GM19351 (cell line): ENCODE measurements around the gene GRIK1.
"Not testable (repeated sequence)": the region's sequence is repeated elsewhere in the genome, so short reads cannot be mapped to it uniquely, and the experiment has no call there.

Experiments used
- ATAC-seq: cut with Tn5 transposase; IDR thresholded peaks from one replicate; pipeline ENCODE4 v1.9.1; 2021; ENCODE audit warnings: mild to moderate bottlenecking, moderate library complexity; ENCODE audit not compliant: unreplicated experiment

The GRIK1 gene

DNA sequence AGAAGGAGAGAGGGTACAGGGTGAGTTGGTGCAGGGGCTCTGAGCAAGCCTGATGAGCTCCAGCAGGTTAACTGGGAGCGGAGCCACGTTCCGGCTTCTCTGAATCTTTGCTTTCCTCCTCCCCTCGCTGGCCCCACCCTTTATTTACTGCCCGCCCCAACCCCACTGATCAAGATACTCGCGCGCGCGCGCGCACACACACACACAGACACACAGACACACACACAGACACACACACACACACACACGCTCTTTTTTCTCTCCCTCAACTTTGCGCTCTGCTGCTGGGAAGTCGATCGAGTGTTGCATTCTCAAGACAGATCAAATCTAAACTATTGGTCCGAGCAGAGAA lies at the start of gene GRIK1:
Gene GRIK1, minus strand, starts transcription at position 73 of the 352 bp plus-strand sequence.
- ATAC-seq, result no peak

DNA sequence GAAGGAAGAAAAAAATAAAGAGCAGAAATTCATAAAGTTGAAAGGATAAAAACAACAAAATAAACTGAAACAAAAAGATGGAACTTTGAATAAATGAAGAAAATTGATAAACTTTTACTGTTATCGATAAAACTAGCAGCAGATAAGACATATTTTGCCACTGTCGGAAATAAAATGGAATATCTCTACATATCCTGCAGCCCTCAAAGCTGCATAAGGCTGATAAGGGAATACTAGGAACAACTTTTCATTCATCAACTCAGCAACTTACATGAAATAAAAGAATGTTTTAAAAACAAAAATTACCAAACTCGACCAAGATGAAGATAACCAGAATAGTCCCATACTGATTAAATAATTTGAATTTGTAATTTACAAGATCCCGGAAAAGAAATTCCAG lies 48.0 kb upstream of the GRIK1 start:
- ATAC-seq, result no peak

DNA sequence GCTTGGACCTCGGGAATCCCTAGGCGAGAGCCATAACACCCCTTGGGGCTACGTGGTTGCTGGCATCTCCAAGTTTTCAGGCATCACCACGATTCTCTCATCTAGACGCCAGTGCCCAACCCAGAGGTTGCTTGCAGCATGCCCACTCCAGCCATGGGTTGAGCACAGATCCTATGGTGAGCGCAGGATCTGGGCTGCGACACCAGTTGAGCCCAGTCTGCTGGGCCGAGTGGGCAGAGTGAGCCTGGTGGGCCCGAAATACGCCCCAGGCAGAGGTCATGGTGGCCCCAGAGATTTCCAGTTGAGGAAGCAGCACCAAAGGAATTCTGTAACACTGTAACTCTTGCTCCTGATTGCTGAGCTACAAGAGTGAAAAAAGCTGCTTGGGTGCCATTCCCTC lies 46.1 kb upstream of the GRIK1 start:
- no peak for ATAC-seq

DNA sequence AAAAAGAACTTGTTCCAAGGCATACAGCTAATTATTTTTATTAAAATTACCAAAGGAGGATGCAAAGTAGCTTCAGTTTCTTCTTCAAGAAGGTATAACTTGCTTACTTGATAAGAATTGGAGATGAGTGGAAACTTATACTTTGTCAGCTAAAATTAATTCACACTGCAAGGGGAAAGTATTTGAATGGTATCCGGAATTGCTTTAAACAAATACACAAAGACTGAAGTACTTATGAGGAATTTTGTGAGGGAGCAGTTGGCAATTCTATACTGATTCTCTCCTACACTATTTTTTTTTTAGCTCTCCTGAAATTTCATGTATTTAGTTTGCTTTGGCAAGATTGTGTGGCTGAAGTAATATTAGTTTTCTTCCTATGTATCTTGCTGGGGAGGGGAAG lies 39.2 kb upstream of the GRIK1 start:
- ATAC-seq, result no peak

DNA sequence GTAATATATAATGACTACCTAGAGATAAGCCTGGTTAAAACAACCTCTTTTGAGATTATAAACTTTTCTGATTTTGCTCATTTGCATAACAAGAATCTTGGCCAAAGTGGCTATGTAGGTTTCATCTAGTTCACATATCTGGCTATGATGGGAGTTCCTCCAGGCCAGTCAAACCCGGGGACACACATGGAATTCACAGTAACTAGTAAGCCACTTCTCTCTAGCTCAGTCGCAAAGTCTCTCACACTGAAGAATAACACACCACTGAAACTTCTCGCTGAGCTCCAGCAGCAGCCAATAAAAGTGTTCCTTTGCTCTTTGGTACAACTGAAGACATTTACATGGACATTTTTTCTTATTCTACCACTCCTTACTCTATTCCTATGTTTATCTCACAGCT lies 36.0 kb upstream of the GRIK1 start:
- no peak for ATAC-seq

DNA sequence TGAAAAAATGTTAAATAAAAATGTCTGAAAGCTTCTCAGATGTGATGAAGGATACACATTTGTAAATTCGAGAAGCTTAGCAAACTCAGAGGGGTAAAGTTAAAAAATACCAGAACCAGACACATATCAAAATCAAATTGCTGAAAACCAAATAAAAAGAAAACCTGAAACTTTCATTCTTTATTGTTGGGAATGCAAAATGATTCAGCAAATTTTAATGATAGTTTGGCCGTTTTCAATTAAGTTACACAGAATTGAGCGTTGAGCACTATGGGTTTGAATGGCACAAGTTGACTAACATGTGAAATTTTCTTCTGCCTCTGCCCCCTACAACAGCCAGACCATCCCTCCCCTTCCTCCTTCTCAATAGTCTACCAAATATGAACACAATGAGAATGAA lies 33.5 kb upstream of the GRIK1 start:
- no peak for ATAC-seq

DNA sequence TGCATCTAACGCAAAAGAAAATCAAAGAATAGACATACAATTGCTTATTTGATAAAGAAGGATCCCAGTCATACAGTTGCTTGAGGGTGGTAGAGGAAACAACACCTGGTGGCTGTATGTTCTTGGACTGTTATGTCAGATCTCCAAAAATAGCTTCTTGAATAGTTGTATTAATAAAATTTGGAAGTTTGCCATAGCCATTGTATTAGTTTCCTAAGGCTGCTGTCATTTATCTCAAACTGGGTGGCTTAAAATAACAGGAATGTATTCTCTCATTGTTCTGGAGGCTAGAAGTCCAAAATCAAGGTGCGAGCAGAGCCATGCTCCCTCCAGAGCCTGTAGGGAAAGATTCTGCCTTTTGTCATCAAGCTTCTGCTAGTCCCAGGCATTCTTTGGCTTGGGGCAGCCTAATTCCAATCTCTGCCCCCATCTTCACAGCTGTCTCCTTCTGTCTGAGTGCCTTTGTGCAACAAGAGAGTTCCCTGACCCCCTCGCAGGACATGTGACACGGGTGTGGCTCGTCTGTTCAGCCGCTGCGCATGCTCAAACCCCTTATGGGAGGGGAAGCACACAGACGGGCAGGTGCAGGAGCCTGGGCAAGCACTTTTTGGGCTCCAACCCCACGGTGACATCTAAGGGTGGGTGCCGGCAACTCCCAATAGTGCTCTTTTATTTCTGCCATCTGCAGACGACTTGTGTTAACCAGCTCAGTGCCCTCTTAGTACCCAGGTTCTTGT lies 21.7 kb upstream of the GRIK1 start:
- ATAC-seq, result no peak

DNA sequence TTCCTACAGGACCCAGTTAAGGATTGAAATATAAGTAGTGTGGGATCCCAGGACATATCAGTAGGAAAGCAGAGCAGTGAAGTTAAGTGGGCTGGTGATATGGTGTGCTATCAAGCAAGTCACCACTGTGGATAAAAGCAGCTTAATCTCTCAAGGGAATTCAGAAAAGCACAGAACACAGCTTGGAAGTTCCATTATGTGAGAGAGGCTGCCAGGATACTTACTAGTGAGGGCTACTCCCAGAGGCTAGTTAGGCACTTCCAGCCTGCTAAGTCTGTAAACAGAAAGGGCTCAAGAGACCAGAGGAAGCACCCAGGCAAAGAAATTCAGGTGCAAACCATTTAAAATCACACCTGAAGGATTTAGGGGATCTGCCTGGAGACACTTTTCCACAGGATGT lies 18.8 kb upstream of the GRIK1 start:
- no peak for ATAC-seq

DNA sequence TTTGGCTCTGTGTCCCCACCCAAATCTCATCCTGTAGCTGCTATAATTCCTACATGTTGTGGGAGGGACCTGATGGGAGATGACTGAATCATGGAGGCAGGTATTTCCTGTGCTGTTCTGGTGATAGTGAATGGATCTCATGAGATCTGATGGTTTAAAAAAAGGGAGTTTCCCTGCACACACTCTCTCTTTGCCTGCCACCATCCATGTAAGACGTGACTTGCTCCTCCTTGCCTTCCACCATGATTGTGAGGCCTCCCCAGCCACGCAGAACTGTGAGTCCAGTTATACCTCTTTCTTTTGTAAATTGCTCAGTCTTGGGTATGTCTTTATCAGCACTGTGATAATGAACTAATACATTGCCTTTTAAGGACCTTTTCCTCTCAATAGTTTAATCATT lies 18.2 kb upstream of the GRIK1 start:
- not testable (repeated sequence) for ATAC-seq

DNA sequence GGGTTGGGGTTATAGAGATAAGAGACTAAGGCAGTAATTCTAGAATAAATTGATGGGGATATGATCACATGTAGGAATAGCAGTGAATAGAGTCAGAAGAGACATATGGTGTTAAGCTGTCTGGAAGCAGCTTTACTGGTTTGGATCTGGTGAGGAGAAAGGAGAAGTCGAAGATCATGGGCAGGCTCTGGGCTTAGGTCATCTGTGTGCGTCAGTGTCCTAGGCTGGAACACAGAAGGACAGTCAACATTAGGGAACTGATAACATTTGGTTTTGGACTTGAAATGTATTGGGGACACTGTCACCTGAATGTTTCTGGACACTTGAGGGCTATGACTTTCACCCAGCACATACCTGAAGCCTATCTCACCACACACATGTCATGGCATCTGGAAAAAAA lies 13.9 kb upstream of the GRIK1 start:
- ATAC-seq, result no peak

DNA sequence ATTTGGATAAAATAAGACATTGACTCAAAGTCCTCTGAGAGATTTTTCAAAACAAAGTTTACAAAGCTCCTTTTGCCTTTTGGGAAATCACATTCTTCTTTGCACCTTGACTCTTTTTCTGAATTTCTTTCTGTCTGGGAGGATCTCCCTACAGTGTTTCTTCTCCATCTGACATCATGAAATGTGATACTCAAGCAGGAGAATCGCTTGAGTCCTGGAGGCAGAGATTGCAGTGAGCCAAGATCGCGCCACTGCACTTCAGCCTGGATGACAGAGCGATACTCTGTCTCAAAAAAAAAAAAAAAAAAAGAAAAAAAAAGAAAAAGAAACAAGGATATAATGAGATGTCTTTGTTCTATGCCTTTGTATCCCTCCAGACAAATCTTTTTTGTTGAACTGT lies 13.3 kb upstream of the GRIK1 start:
- no peak for ATAC-seq

DNA sequence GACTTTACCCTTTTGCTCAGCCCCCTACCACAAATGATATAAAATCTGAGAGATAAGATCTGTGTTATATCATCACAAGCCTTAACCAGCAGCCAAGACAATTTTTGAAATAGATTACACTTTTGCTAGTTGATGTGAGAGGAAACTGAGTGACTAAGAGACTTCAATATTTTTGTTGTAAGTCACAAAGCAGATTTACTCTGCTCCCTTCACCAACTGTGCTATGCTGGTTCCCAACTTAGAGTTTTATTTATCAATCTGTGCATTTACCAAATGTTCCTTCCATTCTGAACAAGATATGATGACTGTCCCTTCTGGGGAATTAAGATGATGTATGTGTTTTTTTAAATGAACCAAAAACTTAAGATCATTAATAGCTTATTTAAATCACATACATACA lies 12.1 kb upstream of the GRIK1 start:
- ATAC-seq, result no peak

DNA sequence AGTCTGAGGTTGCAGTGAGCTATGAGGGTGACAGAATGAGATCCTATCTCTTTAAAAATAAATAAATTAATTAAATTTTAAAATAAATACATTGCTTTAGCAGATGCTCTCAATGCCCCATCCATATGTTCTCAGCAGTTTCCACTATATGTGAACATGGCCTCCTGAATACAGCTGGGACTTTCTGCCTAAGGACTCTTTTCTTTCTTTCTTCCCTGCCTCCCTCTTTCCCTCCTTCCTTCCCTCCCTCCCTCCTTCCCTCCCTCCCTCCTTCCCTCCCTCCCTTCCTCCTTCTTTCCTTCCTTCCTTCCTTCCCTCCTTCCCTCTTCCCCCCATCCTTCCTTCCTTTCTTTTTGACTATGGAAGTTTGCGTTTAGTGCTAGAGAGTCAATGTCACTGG lies 10.2 kb upstream of the GRIK1 start:
- ATAC-seq, result no peak

DNA sequence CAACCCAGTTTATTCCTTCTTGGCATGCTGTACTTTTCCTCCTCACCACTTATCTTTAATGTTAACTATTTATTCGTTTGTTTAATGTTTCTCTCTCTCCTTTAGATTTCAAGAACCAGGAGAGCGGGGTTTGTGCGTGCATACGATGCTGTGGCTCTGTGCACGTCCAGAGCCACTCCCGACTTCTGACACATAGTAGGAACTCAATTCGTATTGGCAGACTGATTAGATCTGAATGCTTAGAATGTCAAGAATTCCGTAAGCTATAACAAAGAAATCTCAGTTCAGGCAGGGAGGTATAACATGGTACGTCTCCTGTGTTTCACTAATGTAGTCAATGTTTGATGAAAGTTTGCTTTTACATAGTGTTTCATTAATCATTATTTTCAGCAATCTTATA lies 7.3 kb upstream of the GRIK1 start:
- ATAC-seq, result no peak

DNA sequence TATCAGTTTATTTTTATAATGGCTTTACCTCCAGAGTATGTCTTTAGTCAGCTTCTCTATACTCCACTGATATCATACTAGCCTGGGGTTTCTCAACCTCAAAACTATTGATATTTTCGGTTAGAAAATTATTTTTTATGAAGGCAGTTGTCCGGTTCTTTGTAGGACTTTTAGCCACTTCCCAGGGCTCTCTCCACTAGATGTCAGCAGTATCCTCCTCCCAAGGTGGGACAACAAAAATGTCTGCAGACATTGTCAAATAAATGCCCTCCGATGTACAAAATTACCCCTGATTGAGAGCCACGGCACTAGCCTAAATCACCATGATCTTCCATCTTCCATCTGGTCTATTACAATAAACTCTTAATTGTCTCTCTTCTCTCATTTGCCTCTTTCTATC lies 4.1 kb upstream of the GRIK1 start:
- no peak for ATAC-seq

DNA sequence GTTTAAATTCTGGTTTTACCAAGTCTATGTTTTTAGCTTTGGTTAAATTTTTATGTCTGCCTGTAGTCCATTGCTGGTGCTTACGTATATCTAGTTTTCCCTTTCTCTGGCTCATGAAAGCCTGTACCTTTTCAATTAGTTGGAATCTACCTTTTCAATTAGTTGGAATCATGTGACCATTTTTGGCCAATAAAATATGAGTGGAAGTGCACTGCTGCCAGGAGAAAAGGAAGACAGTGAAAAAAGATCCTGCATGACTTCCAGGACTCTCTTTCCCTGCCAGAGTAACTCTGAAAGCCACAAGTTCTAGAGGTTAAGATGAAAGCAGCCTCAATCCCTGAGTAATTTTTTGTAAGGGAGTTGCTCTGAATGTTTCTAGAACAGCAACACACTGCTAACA lies 2.2 kb upstream of the GRIK1 start:
- ATAC-seq, result no peak

DNA sequence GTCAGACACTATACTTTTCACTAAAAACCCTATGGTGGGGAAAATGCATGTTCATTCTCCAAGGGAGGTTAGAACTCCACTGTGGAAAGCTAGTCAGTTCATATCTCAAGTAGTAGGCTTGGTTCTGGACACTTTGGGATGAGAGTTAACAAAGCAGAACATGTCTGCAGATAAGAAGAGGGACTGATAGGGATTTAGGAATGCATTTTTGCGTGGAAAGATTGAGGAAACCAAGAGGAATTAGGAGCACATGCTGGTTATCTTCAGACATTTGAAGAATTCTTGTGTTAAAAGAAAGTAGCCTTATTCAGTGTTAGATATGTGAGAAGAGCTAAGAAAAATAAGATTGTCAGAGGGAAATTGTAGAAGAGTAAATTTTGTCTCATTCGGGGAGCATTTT lies 1.2 kb upstream of the GRIK1 start:
- no peak for ATAC-seq

DNA sequence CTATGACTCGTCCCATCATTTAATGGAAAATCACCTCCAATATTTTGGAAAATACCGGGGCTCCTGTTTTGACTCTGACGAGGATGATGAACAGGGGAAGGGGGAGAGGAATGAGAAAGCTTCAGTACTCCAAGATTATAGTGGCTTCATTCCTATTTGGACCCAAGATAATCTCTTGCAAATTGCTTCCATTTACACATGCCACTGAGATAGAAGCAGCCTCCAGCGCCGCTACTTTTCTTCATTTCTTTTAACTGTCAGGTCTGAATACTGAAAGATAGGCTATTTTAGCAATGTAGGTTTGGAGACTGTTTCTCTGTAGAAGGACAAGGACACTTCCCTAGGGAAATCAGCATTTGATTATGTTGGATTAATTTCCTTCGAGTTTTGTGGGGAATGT lies 565 bp upstream of the GRIK1 start:
- no peak for ATAC-seq

DNA sequence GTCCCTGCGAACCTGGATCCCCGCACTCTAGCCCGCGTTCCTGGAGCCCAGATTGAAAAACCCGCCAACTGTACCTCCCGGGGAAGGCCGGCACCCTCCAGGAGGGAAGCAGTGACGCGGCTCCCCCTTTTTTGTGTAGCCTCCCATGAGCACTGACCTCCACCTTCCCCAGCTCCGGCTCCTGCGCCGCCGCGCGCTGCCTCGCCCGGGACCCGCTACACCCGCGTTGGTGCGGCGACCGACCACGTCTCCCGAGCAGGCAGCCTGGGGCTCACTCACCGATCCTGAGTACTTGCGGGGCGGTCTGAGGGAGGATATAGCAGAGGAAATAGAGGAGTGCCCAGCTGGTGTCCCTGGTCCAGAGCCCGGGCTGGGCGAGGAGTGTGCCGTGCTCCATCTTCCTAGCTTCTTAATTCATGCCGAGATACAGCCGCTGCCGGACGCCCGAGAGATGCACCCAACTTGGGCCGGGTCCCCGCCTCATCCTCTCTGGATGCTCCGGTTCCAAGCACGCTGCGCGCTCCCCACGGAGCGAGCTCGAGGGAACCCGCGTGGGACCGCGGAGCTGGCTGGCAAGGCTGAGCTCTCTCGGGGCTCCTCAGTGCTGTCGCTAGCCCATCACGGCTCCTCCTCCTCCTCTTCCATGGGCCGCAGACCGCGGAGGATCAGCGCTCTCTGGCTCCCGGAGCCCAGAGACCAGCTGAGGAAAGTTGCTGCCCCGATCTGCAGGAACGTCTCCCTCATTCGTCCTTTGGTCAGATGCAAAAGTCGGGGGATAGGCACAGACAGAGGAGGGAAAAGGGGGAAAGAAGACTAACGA lies 482 bp downstream of the GRIK1 start:
- ATAC-seq, result no peak

DNA sequence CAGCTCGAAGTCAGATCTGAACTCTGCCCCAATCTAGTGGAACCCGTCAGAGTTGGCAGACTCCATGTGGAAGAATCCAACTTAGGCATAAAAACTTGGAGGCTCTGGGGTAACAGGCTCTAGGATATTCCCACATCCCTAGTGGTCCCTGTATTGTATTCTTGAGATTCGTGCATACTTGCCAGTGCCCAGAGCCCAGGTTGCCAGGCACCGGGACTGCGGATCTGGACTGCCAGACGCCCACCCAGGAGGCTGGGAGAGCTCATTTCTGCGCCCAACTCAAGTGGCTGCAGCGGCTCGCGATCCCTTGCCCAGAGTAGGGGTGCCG lies 1.1 kb downstream of the GRIK1 start:
- ATAC-seq, result no peak

DNA sequence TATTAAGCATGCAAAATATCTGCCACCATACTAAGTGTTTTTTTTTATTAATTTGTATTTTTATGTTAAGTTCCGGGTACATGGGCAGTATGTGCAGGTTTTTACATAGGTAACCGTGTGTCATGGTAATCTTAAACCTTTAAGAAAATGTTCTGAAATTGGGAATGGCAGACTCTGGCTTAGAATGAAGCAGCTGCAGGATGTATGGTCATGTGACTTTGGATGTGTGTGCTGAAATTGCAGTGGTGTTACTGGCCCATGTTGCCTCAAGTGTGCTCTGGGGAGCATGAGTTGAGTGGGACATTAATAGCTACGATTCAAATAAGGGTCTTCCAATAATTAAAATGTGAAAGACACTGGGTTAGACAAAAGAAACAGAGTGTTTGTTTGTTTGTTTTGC lies 6.7 kb downstream of the GRIK1 start:
- no peak for ATAC-seq

DNA sequence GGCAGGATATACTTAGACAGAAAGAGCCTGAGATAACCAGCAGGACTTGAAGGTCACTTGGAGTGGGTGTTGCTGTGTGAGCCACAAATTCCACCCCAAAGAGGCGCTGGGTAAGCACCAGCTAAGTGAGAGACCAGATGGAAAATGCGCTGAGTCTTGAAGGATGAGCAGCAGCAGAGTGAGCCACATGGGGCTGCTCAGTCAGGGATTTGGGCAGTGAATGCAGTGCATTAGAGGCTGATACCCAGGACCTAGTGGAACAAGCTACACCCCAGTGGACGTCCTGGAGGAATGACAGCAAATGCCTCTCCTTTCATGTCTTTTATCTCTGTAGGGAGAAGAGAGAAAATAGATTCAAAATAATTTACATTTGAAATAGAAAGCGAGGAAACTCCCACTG lies 11.3 kb downstream of the GRIK1 start:
- ATAC-seq, result no peak

DNA sequence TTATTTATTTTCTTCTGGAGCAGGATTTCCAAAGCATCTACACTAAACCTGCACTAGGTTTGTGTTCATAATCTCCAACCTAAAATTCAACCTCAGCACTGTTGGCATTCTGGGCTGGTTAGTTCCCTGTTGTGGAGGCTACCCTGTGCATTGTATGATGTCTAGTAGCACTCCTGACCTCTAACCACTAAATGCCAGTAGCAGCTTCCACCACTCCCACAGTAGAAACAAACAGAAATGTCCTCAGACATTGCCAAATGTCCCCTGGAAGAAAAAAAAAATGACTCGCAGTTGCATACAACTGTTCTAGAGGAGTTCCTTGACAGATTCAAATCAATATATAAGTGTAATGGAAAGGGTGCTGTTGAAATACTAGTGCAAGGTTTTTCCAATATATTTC lies 18.9 kb downstream of the GRIK1 start:
- ATAC-seq, result no peak
